CD4-positive, alpha-beta T cell (primary cell): ENCODE data around the gene MYO19. TPM values are rescaled to one million over a fixed set of nuclear protein-coding genes. Genes with fewer than 3 reads are reported as not detected.

Source experiments
- ATAC-seq: fragments of 200-7000 bp; cut with Tn5 transposase; one replicate; pipeline ENCODE4 v1.10.0; 2022; ENCODE audit warnings: mild to moderate bottlenecking; ENCODE audit not compliant: poor library complexity
- CTCF ChIA-PET: fragments of 350-600 bp; sonication (Branson Sonifier 250); formaldehyde crosslinking; loops from one replicate; lab custom pipeline; 2021; ENCODE audit warnings: antibody characterized with exemption, inconsistent platforms; lab: Charles Lee
- POLR2A ChIA-PET: fragments of 350-600 bp; sonication (Branson Sonifier 250); formaldehyde crosslinking; loops from one replicate; lab custom pipeline; 2021; ENCODE audit warnings: antibody characterized with exemption, inconsistent platforms; lab: Charles Lee
- DNase-seq, 14 experiments: peaks; one replicate each; pipeline ENCODE4 v3.0.0-alpha.2; 2013 to 2020; ENCODE audit warnings: mixed read lengths in 2 of 14
- H3K27ac ChIP-seq, 2 donors: one replicate each; pipeline versions ENCODE4 v1.5.1 to v1.7.0; 2013; ENCODE audit warnings: low read length in 2 of 2, low read depth in 1 of 2, mild to moderate bottlenecking in 1 of 2
- H3K27me3 ChIP-seq, 2 experiments: 1 replicate in 1 of 2; 2 replicates in 1 of 2; pipeline versions ENCODE4 v1.6.1 to v1.7.0; 2013; ENCODE audit warnings: low read length in 2 of 2, control low read depth in 1 of 2, mild to moderate bottlenecking in 1 of 2, moderate library complexity in 1 of 2; ENCODE audit not compliant: insufficient read depth in 2 of 2, control insufficient read depth in 1 of 2
- H3K36me3 ChIP-seq: one replicate; pipeline ENCODE4 v1.6.1; 2013; ENCODE audit warnings: low read length, control low read depth; ENCODE audit not compliant: insufficient read depth
- H3K4me1 ChIP-seq: one replicate; pipeline ENCODE4 v1.6.1; 2013; ENCODE audit warnings: low read length, control low read depth; ENCODE audit not compliant: insufficient read depth
- H3K4me3 ChIP-seq: one replicate; pipeline ENCODE4 v1.5.1; 2013; ENCODE audit warnings: mild to moderate bottlenecking, low read length, moderate library complexity
- H3K9me3 ChIP-seq, 2 experiments: 1 replicate in 1 of 2; 2 replicates in 1 of 2; pipeline versions ENCODE4 v1.6.1 to v1.7.0; 2013; ENCODE audit warnings: low read length in 2 of 2, mild to moderate bottlenecking in 2 of 2, control low read depth in 1 of 2, moderate library complexity in 1 of 2; ENCODE audit not compliant: control insufficient read depth in 1 of 2, insufficient read depth in 1 of 2
- H3K27ac Mint-ChIP-seq: one replicate; pipeline ENCODE4 v1.8.0; 2020; ENCODE audit warnings: mixed read lengths
- H3K27me3 Mint-ChIP-seq: one replicate; pipeline ENCODE4 v1.8.0; 2021; ENCODE audit warnings: mixed read lengths
- H3K36me3 Mint-ChIP-seq: one replicate; pipeline ENCODE4 v1.8.0; 2021; ENCODE audit warnings: low read depth, mixed read lengths
- H3K4me1 Mint-ChIP-seq: one replicate; pipeline ENCODE4 v1.8.0; 2021; ENCODE audit warnings: low read depth, mixed read lengths
- H3K4me3 Mint-ChIP-seq: one replicate; pipeline ENCODE4 v1.8.0; 2020; ENCODE audit warnings: mild to moderate bottlenecking, mixed read lengths
- H3K9me3 Mint-ChIP-seq: one replicate; pipeline ENCODE4 v1.8.0; 2020; ENCODE audit warnings: mixed read lengths
- intact Hi-C, 2 experiments: fragments of 100-400 bp; cut with DNase I in 1 of 2; cut with micrococcal nuclease in 1 of 2; formaldehyde crosslinking; loops; one replicate each; pipeline versions ENCODE4 v1.15.1 to v1.9.0; 2023 to 2025; cut with DNase I, micrococcal nuclease
- total RNA-seq, 174 experiments: library from RNA in 2 of 174; stranded (reverse) in 2 of 174; gene quantifications; one replicate each; pipeline ENCODE4 v1.2.3 and lab custom pipeline; 2021 to 2026
- TF ChIP-seq, protein P1 (sequence below): fragments of 200-600 bp; IDR thresholded peaks from one replicate; pipeline ENCODE4 v1.8.0; 2022; ENCODE audit warnings: antibody characterized with exemption, mild to moderate bottlenecking

MYO19 gene
- total RNA-seq, 2 experiments from 2014 or later: 64.4 to 70.5 TPM

DNA sequence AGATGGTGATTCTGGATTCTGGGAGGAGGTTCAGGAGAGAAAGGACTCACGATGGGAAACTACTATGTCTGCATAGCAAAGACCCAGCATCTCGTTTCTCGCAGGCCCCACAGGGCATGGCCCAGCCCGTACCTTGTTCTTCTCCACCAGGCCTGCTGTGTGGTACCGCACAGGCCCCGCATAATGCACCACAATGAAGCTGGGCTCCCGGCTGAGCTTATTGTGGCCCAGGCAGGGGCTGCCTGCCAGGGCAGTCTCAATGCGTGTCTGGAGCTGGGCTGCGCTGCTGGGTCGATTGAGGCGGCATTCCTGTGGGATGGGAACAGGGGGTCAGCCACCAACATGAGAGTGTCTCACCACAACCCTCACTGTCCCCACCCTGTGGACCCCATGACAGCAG, 27.8 kb downstream of the MYO19 start:
- H3K27me3 ChIP-seq: no peaks in the 10 kb centered on the region
- no peaks in the 10 kb centered on the region for H3K9me3 ChIP-seq
- DNase-seq (no peak), ATAC-seq (no peak)
- Mint-ChIP-seq H3K27me3 (no peaks in the 10 kb centered on the region), H3K27ac (no peak overlapping the region), H3K4me1 (no peaks in the 10 kb centered on the region), H3K4me3 (no peak overlapping the region), H3K9me3 (no peaks in the 10 kb centered on the region), H3K36me3 (peaks cover 22% of the 10 kb centered on the region)
- no peaks in the 10 kb centered on the region for H3K4me1 ChIP-seq
- no peak overlapping the region for H3K27ac ChIP-seq
- TF ChIP-seq, protein P1, sequence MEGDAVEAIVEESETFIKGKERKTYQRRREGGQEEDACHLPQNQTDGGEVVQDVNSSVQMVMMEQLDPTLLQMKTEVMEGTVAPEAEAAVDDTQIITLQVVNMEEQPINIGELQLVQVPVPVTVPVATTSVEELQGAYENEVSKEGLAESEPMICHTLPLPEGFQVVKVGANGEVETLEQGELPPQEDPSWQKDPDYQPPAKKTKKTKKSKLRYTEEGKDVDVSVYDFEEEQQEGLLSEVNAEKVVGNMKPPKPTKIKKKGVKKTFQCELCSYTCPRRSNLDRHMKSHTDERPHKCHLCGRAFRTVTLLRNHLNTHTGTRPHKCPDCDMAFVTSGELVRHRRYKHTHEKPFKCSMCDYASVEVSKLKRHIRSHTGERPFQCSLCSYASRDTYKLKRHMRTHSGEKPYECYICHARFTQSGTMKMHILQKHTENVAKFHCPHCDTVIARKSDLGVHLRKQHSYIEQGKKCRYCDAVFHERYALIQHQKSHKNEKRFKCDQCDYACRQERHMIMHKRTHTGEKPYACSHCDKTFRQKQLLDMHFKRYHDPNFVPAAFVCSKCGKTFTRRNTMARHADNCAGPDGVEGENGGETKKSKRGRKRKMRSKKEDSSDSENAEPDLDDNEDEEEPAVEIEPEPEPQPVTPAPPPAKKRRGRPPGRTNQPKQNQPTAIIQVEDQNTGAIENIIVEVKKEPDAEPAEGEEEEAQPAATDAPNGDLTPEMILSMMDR: no peak
- peaks cover 32% of the 10 kb centered on the region for H3K36me3 ChIP-seq
- POLR2A ChIA-PET: interaction anchor here (1.1 kb wide), 1 partner anchor 39 kb away, joined by 3 read pairs; no protein-coding TSS in a partner anchor
- no peak overlapping the region for H3K4me3 ChIP-seq
- CTCF ChIA-PET: no interaction called here
- intact Hi-C loops: no loop called here

DNA sequence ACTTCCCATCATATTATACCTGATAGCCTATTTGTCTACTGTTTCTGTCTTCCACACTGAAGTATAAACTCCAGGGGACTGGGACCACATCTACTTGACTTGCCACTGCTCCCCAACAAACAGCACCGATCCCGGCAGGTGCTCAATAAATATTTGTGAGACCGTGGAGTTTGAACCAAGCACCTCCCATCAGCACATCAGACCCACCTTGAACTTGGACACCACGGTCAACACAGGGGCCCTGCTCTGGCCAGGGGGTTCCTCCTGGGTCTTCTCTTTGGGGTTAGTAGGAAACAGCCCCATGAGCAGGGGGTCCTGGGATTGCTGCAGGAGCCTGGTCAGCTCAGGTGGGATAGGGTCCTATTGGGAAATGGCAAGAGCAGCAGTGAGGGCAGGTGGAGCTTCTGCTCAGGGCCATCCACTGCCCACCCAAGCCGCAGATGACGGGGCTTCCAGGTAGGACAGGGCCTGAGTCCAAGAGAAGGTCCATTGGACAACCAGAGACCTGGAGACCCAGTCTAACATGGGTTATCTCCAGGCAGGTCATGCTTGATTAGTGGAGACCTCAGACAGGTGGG, 28.3 kb downstream of the MYO19 start:
- H3K27me3 Mint-ChIP-seq: no peaks in the 10 kb centered on the region

DNA sequence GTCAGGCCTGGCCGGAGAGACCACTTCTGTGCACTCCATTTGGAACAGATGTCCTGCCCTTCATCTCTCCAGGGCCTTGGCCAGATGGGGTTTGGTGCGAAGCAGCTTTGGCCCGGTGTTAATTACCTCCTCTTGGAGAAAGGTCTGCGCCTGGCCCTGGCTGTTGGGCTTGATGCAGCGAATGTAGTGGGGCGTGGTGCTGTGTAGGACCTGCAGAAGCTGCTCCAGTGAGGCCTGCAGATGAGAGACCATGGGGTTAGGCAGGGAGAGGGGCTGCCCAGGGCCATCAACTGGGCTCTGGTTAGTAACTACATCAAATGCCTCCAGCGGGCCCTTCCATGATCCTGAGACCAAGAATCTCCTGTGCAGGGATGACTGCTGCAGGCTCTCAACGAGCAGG, 29.5 kb downstream of the MYO19 start:
- ATAC-seq (no peak), DNase-seq (no peak)
- intact Hi-C loops: no loop called here
- ChIA-PET POLR2A (no interaction called here), CTCF (no interaction called here)
- Mint-ChIP-seq H3K27ac (no peak overlapping the region), H3K27me3 (no peaks in the 10 kb centered on the region), H3K36me3 (peaks cover 22% of the 10 kb centered on the region), H3K4me3 (no peak overlapping the region), H3K4me1 (no peaks in the 10 kb centered on the region), H3K9me3 (no peaks in the 10 kb centered on the region)
- Histone ChIP-seq H3K9me3 (no peaks in the 10 kb centered on the region), H3K27me3 (no peaks in the 10 kb centered on the region), H3K27ac (no peak overlapping the region), H3K4me1 (no peaks in the 10 kb centered on the region), H3K4me3 (no peak overlapping the region), H3K36me3 (peaks cover 36% of the 10 kb centered on the region)
- TF ChIP-seq, protein P1: no peak

More for the DNA sequence above, 28.3 kb downstream of the MYO19 start:
- ChIA-PET POLR2A (interaction anchor here (0.6 to 1.1 kb wide), 4 partner anchors 18 to 618 kb away, joined by 3 to 4 read pairs (median 3); no protein-coding TSS in a partner anchor), CTCF (no interaction called here)
- intact Hi-C loops: no loop called here
- no peak overlapping the region for H3K27ac Mint-ChIP-seq
- no peaks in the 10 kb centered on the region for H3K9me3 Mint-ChIP-seq
- no peak overlapping the region for H3K4me3 Mint-ChIP-seq
- H3K4me1 Mint-ChIP-seq: no peaks in the 10 kb centered on the region
- peaks cover 22% of the 10 kb centered on the region for H3K36me3 Mint-ChIP-seq
- Histone ChIP-seq H3K9me3 (no peaks in the 10 kb centered on the region), H3K27me3 (no peaks in the 10 kb centered on the region), H3K4me3 (no peak overlapping the region), H3K4me1 (no peaks in the 10 kb centered on the region), H3K36me3 (peaks cover 32% of the 10 kb centered on the region), H3K27ac (no peak overlapping the region)
- TF ChIP-seq, protein P1: no peak
- ATAC-seq: no peak
- no peak for DNase-seq
